GM19324 (cell line): ENCODE data around the gene TRMT10B.
"Not testable (repeated sequence)": the region's sequence is repeated elsewhere in the genome, so short reads cannot be mapped to it uniquely, and the experiment has no call there.

ENCODE experiments used
- ATAC-seq: cut with Tn5 transposase; IDR thresholded peaks from one replicate; pipeline ENCODE4 v1.9.1; 2021; ENCODE audit warnings: mild to moderate bottlenecking, moderate library complexity; ENCODE audit not compliant: unreplicated experiment, low FRiP score

TRMT10B gene

DNA sequence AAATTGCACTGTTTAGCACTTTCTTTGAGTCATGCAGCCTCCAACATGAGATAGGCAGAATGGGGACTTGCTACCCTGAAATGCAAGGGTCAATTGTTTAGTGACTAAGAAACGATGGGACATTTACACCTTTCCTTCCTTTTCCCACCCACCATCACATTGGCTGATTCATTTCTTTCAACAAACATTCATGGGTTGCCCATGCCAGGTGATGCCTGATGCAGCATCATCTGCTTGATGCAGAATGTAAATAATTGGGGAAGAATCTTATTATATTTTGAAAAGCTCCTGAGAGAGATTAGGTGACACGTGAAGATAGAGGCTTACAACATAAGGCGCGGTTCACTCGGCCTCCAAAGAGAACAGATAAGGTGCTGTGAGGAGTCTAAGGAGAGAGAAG is 4.5 kb upstream of the TRMT10B start:
- no peak for ATAC-seq

DNA sequence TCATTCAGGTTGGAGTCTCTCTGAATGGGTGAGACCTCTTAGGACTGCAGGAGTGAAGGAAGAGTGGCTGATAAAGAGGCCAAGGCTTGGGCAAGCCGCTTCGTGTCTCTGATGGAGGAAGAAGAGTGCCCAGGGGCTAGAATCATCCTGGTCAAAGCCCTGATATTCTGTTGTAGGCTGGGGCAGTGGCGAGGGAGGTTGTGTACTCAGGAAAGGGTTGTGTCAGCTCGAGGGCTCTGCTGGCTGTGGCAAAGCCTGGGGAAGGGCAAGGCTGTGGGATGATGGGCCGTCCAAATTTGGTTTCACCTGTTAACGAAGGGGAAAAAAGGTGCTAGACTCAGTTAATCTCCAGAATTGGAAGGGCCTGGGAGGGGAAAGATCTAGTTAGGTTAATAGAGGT is 2.4 kb upstream of the TRMT10B start:
- no peak for ATAC-seq

DNA sequence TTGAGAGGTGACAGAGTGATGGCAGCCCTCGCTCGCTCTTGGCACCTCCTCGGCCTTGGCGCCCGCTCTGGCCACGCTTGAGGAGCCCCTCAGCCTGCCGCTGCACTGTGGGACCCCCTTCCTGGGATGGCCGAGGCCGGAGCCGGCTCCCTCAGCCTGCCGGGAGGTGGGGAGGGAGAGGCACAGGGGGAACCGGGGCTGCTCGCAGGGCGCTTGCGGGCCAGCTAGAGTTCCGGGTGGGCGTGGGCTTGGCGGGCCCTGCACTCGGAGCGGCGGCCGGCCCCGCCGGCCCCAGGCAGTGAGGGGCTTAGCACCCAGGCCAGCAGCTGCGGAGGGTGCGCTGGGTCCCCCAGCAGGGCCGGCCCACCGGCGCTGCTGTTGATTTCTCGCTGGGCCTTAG is 1.9 kb upstream of the TRMT10B start:
- ATAC-seq, result not testable (repeated sequence)

DNA sequence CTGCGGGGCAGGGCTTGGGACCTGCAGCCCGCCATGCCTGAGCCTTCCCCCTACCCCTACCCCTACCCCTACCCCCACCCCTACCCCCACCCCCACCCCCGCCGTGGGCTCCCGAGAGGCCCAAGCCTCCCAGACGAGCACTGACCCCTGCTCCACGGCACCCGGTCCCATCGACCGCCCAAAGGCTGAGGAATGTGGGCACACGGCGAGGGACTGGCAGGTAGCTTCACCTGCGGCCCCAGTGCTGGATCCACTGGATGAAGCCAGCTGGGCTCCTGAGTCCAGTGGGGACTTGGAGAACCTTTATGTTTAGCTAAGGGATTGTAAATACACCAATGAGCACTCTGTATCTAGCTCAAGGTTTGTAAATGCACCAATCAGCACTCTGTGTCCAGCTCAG is 1.5 kb upstream of the TRMT10B start:
- not testable (repeated sequence) for ATAC-seq

DNA sequence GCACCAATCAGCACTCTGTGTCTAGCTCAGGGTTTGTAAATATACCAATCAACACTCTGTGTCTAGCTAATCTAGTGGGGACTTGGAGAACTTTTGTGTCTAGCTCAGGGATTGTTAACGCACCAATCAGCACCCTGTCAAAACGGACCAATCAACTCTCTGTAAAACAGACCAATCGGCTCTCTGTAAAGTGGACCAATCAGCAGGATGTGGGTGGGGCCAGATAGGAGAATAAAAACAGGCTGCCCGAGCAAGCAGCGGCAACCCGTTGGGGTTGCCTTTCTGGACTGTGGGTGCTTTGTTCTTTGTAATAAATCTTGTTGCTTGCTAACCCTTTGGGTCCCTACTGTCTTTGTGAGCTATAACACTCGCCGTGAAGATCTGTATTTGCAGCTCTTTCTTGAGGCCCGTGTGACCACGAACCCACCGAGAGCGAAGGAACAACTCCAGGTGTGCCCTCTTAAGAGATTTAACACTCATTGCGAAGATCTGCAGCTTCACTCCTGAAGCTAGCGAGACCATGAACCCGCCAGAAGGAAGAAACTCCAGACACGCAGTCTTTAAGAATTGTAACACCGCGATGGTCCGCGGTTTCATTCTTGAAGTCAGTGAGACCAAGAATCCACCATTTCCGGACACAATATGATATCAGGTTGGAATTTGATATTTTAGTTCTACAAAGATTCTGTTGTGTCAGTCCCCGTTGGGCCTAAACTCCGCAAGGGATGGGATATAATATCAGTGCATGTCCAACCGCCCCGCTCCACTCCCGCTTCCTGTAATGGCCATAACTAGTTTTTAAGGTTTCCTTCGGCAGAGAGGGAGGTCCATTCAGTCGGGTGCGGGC is 740 bp upstream of the TRMT10B start:
- ATAC-seq, result no peak

DNA sequence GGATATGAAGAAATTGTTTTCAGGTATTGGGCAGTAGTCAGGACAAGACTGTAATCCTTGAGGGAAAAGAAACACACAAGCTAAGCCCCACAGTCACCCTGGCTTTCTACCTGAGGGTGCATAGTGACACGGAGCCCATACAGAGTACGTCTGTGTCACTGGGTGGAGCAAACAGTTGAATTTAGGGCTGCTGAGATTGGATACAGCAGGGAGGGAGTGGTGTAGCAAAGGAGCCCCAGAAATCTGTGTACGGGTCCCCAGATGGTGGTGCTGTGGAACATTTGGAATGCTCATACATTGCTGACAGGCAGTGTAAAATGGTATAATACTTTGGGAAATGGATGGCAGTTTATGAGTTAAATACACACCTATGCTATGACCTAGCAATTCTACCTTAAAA is 5.1 kb downstream of the TRMT10B start:
- ATAC-seq, result no peak

DNA sequence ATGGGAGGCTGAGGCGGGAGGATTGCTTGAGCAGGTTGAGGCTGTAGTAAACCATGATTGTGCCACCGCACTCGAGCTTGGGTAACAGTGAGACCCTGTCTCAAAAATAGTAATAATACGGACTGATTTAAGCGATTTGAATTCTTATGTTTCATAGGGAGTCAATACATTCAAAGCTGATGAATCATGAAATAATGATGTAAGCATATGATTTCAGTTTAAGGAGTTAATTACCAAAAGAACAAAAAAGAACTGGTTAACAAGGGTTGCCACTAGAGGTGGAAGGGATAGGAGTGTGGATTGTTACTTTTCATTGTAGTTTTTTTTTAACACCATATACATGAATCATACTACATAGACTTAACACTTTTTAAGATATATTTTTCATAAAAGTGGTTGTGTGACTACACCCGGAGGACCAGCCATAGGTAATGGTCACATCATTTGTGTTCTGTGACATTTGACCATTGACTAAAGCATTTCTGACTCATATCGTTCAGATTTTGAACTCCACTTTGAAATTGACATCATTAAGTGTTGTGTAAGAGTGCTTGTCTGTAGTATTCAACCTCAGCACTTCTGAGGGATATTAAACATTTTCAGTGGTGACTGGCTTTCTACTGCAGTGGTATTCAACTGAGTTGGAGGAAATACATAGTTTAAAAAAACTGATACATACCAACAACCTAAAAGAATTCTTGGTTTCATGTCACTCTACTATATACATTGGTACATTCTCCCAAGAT is 7.0 kb downstream of the TRMT10B start:
- no peak for ATAC-seq

DNA sequence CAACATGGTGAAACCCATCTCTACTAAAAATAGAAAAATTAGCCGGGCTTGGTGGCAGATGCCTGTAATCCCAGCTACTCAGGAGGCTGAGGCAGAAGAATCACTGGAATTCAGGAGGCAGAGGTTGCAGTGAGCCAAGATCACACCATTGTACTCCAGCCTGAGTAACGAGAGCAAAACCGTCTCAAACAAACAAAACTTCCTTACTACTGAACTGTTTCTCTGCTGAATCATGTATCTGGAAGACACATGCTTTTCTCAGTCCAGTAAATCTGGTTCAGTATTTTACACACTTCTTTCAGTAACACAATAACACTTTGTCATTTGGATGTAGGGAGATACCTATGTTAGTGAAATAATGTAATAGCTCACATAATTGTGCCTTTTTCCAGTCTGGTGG is 7.9 kb downstream of the TRMT10B start:
- ATAC-seq, result no peak

DNA sequence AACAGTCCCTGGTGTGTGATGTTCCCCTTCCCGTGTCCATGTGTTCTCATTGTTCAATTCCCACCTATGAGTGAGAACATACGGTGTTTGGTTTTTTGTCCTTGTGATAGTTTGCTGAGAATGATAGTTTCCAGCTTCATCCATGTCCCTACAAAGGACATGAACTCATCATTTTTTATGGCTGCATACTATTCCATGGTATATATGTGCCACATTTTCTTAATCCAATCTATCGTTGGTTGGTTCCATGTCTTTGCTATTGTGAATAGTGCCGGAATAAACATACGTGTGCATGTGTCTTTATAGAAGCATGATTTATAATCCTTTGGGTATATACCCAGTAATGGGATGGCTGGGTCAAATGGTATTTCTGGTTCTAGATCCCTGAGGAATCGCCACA is 11.7 kb downstream of the TRMT10B start:
- ATAC-seq, result not testable (repeated sequence)

DNA sequence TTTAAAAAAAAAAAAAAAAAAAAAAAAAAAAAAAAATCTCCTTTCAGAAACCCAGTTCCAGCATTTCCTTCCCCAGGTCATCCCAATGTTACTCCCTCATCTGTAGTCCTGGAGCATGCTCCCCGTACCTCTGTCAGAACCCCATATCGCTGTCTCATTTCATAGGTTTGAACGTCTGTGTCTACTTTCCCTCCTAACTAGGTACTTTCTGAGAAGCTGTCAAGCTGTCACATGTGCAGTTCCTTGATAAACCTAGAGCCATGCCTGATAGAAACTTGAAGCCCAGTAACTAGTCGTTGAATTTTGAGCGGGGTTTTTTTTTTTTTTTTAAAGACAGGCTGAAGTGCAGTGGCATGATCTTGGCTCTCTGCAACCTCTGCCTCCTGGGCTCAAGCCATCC is 15.7 kb downstream of the TRMT10B start:
- no peak for ATAC-seq

DNA sequence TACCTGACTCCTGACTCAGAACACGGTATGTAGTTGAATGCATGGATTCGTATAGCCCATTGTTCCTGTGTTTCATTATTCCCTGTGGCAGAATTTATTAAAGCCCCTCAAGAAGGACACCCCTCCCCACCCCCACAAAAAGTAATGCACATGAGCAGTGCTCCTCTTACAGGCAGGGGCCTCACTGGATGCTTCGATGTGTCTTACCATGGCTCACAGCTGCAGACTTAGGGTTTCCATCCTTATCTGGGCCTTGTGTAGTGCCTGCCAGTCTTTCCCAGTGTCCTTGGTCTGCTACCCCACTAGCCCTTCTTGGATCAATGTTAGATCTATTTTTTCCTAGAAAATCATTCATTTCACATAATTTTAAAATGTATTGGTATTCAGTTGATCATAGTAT is 16.4 kb downstream of the TRMT10B start:
- ATAC-seq, result no peak

DNA sequence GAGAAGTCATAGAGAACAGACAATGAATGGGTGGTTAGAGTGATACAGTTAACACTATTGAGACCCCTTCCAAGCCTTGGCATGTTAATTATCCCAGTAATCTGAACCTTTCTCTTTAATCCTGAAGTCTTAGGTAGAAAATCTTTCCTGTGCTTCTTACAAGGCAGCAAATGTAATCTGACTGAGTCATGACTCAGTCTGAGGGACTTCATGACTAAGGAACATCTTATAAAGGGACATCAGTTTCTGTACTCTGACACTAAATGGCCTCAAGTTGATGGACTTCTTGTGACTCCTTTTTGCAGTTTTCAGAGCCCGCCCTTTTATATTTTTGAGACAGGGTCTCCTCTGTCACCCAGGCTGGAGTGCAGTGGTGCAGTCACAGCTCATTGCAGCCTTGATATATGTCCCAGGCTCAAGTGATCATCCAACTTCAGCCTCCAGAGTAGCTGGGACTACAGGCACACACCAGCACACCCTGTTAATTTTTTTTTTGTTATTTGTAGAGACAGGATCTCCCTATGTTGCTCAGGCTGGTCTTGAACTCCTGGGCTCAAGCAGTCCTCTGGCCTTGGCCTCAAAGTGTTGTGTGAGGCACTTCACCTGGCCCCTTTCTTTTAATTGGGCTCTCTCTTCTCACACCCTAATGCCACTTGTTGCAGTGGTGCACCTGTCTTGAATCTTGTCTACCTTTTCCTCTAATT is 21.8 kb downstream of the TRMT10B start:
- no peak for ATAC-seq

DNA sequence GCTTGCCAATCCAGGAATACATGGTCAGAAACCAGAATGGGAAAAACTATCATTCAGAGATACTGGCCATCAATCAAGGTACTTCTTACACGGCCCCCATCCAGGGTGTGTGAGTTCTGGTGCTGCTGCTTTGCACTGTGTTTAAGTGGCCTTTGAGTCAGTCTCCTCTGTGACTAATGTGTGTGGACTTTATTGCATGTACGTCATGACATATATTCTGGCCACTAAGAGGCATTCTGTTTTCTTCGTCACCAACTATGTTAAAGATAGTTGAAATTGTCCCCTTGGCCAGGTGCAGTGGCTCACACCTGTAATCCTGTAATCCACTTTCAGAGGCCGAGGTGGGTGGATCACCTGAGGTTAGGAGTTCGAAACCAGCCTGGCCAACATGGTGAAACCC is 22.7 kb downstream of the TRMT10B start:
- ATAC-seq, result no peak

DNA sequence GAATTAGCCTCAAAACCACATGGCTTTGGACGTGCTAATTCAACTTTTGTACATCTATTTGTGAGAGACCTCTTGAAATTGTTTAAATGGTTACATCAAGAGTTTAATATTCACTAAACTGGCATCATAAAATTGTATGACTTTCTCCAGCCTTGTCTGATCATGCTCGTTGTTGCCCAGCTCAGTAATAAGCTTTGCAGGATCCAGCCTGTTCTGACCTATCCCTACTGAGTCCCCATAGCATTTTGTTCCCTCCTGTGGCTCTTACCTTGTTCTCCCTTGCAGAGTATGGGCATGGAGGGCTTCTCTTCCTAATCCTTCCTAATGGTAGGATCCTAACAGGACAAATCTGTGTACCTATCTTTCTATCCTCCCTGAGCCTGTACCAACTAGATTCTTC is 24.9 kb downstream of the TRMT10B start:
- ATAC-seq, result no peak

DNA sequence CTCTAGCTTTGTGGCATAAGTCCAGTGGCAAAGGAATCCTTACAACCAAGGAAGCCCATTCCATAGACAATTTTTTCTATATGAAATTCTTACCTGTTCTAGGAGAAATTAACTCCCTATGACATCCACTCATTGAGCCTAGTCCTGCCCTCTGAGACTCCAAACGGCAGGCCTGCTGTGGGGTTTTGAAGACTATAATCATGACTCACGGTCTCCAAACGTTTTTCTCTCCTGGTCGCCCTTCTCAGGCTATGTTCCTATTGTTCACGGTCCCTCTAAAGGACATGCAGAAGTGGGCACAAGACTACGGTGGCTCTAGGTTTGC is 30.6 kb downstream of the TRMT10B start:
- no peak for ATAC-seq

DNA sequence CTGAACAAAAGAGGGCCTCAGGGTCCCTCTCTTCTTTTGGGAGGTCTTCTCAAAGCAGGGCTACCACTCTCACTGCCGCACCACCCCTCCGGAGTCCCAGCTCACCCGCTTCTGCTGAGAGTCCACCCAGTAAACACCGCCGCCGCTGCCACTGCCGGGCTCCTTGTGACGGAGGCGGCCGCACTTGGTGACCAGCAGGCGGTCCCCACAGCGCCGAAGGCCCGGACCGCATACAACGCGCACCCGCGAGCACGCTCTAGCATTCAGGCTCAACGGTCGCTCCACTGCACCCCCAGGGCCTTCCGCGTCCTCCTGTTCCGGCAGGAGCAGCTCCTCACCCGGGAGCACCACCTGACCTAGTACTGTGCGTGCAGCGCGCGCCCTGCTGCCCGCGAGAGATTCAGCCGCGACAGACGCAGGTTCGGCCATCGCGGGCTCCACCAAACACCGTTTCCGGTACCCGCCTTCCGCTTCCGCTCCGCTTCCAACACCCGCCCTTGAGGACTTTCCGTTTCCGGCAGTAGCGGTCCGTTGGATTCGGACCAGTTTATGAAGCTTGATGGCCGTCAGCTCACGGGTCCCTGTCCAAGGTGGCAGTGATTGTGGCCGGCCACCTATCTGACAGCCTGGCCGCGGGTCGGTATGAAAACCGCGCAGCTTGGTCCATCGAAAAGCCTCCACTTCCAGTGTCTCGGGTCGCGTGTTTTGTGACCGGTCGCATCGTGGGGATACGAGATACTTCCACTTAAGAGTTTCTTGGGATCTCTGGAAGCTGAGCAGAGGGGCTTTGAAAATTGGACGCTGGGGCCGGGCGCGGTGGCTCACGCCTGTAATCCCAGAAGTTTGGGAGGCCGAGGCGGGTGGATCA is 31.2 kb downstream of the TRMT10B start, which contains the start of gene EXOSC3:
Gene EXOSC3 (minus strand): TSS at position 449 of the 868 bp plus-strand sequence. CDS start 20 bp downstream, at position 429.
- peak; percentile 92 for ATAC-seq

DNA sequence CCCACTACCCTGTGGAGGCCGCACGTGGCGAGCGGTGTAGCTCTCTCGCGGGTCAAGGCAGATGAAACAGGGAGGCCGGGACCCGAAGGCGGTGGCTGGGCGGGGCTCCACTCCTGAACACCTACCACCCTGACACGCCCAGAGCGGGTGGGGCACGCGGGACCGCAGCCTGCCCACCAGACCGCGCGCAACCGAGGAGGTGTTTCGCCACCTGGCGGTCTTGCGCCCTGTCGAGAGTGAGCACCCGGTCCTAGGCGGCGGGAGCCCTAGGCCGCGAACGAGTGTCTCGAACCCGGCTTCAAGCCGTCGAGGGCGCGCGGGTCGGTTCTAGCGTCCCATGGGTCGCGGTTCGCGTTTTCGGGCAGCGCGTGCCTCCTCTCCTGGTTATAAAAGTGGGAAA is 33.5 kb downstream of the TRMT10B start:
- no peak for ATAC-seq

DNA sequence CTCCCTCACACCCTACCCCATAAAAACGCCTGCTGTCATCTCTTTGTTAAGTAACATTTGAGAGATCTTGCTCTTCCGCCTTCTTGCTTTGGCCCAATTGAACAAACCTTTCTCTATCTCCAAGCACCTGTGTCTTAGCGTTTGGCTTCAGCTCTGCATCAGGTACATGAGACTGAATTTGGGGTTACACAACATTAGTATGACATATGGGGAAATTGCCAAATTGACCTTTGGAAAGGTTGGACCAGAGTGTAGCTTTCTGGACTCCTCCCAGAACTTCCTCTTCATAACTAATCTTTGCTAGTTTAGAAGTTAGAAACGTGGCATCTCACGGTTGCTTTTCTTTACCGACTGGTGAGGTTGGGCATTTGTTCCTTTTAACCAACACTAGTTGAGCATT is 34.7 kb downstream of the TRMT10B start:
- no peak for ATAC-seq

DNA sequence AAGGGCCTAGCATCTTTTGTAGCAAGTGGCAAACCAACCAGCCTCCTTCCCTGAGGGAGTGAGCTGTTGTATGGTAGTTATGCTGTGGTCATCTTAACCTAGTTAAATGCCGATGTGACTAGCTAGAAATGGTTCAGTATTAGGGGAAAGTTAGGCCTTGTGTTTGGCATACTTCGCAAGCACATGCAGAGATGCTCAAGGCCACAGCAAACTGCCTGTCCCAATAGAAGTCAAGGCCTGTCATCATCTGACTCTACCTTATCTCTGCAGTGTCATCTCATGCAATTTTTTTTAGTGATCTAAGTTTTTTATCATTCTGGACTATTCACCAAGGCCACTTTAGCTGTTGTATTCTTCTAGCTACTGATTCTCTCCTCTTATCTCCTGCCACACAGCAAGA is 36.5 kb downstream of the TRMT10B start:
- ATAC-seq, result no peak

DNA sequence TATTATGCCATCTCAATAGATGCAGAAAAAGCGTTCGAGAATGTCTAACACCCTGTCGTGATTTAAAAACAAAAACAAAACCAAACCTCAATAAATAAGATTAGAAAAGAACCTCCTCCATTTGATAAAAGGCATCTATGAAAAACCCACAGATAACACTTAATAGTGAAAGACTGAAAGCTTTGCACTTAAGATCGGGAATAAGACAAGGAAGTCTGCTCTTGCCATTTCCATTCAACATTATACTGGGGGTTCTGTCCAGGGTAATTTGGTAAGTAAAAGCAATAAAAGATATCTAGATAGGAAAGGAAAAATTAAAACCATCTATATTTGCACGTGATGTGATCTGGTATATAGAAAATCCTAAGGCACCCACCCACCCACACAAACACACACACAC is 38.5 kb downstream of the TRMT10B start:
- no peak for ATAC-seq
